ENCODE measurements around the gene LMAN2.
A peak's percentile ranks its signal among the peaks of the same experiment; 100 is the strongest.

The LMAN2 gene

GRCh38 chr5:177317959-177318377, 33.5 kb downstream of the LMAN2 start:
- Mint-ChIP-seq H3K4me3 (no peak overlapping the region), H3K27ac (peak overlapping the region in 1 of 3 experiments; percentile 47), H3K36me3 (ENCODE audit: low read depth) (peaks cover 23% of the 10 kb centered on the region), H3K27me3 (ENCODE audit: low read depth) (no peaks in the 10 kb centered on the region), H3K9me3 (peaks cover 11% of the 10 kb centered on the region), H3K4me1 (no peaks in the 10 kb centered on the region)
- peak; percentile 73 to 85 (median 79) for TF ChIP-seq CTCF (IDR thresholded peaks at IDR 0.05; ENCODE audit: unreplicated experiment in 3 of 3)

DNA sequence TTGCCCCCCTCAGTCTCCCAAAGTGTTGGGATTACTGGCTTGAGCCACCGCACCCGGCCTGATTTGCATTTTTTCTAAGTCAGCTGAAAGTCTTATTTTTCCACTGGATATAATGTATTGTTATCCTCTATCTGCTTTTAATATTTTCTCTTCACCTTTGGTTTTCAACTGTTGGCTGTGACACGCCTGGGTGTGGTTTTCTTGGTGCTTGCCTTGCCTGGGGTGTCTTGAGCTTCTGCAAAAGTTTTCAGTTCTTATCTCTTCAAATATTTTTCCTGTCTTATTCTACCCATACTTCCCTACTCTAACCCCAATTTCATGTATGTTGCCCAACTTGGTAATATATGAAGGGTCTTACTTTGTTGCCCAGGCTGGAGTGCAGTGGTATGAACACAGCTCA, 35.5 kb downstream of the LMAN2 start:
- Mint-ChIP-seq H3K4me3 (peak overlapping the region in 2 of 3 experiments; percentile 5 to 7), H3K27me3 (ENCODE audit: low read depth) (no peaks in the 10 kb centered on the region), H3K27ac (no peak overlapping the region), H3K36me3 (ENCODE audit: low read depth) (peaks cover 17% of the 10 kb centered on the region), H3K9me3 (peaks cover 8% of the 10 kb centered on the region), H3K4me1 (peaks cover 2% of the 10 kb centered on the region)
- no peak for TF ChIP-seq CTCF (IDR thresholded peaks at IDR 0.05; ENCODE audit: unreplicated experiment in 3 of 3)

DNA sequence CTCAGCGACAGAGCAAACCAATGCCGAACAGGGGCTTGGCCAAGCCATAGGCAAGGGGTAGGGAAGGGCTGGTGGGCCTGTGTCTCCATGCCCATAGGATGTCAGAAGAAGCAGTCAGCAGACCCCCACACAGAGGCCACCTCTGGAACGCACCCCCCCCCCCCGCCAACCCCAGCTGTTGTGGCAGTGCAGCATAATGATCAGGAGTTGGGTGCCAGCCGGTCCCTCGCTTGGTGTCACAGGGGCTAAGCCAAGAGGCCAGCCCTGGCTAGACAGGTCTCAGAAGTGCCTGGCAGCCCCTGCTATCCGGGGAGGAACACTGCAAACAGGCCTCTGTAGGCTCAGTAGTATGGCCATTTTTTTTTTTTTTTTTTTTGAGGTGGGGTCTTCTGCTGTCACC, 36.1 kb downstream of the LMAN2 start:
- Mint-ChIP-seq H3K4me3 (no peak overlapping the region), H3K4me1 (peaks cover 6% of the 10 kb centered on the region), H3K27me3 (ENCODE audit: low read depth) (no peaks in the 10 kb centered on the region), H3K9me3 (peaks cover 8% of the 10 kb centered on the region), H3K36me3 (ENCODE audit: low read depth) (peaks cover 17% of the 10 kb centered on the region), H3K27ac (no peak overlapping the region)
- no peak for TF ChIP-seq CTCF (IDR thresholded peaks at IDR 0.05; ENCODE audit: unreplicated experiment in 3 of 3)

GRCh38 chr5:177314376-177315342, 36.8 kb downstream of the LMAN2 start:
- H3K4me1 Mint-ChIP-seq = peaks cover 11% of the 10 kb centered on the region
- H3K9me3 Mint-ChIP-seq = peaks cover 4% of the 10 kb centered on the region
- TF ChIP-seq CTCF (IDR thresholded peaks at IDR 0.05; ENCODE audit: unreplicated experiment in 3 of 3) = no peak
- H3K27me3 Mint-ChIP-seq (ENCODE audit: low read depth) = no peaks in the 10 kb centered on the region
- peaks cover 13% of the 10 kb centered on the region for H3K36me3 Mint-ChIP-seq (ENCODE audit: low read depth)
- H3K27ac Mint-ChIP-seq = no peak overlapping the region
- no peak overlapping the region for H3K4me3 Mint-ChIP-seq

- Mint-ChIP-seq H3K27ac (no peak overlapping the region), H3K36me3 (ENCODE audit: low read depth) (peaks cover 9% of the 10 kb centered on the region), H3K4me1 (peaks cover 20% of the 10 kb centered on the region), H3K4me3 (peak overlapping the region in 1 of 3 experiments; percentile 23), H3K9me3 (peaks cover 3% of the 10 kb centered on the region), H3K27me3 (ENCODE audit: low read depth) (no peaks in the 10 kb centered on the region)
- no peak for TF ChIP-seq CTCF (IDR thresholded peaks at IDR 0.05; ENCODE audit: unreplicated experiment in 3 of 3)
Observed at GRCh38 chr5:177313561-177314259, 37.8 kb downstream of the LMAN2 start.

Data from nephron (organoid).